Measurements from ENCODE around the gene ZNF662. TPM values are rescaled to one million over a fixed set of nuclear protein-coding genes. Genes with fewer than 3 reads are reported as not detected.
A peak's percentile ranks its signal among the peaks of the same experiment; 100 is the strongest.

Gene ZNF662
- total RNA-seq, 4 donors from 2014 or later, result 1.9 to 7.6 (median 2.8) TPM

- no peak overlapping the region for H3K4me3 ChIP-seq
- TF ChIP-seq CTCF (IDR thresholded peaks at IDR 0.05) (no peak), POLR2A (IDR thresholded peaks at IDR 0.05) (no peak)
- no peak for DNase-seq
- H3K27me3 ChIP-seq, result no peaks in the 10 kb centered on the region
- H3K36me3 ChIP-seq, result no peaks in the 10 kb centered on the region
- peaks cover 0 to 30% (median 0%) of the 10 kb centered on the region in 3 donors for H3K4me1 ChIP-seq
- intact Hi-C loops (cut with DNase I), result no loop called here
- no peak overlapping the region for H3K27ac ChIP-seq
- H3K9me3 ChIP-seq, result no peaks in the 10 kb centered on the region
These were observed 10.4 kb upstream of the ZNF662 start for GRCh38 chr3:42895580-42895868.

- Histone ChIP-seq H3K4me1 (peaks cover 0 to 30% (median 0%) of the 10 kb centered on the region in 3 donors), H3K4me3 (no peak overlapping the region), H3K27me3 (no peaks in the 10 kb centered on the region), H3K36me3 (no peaks in the 10 kb centered on the region), H3K9me3 (no peaks in the 10 kb centered on the region), H3K27ac (peak overlapping the region in 3 of 4 donors; percentile 55 to 80 (median 76))
- intact Hi-C loops (cut with DNase I), result no loop called here
- TF ChIP-seq CTCF (IDR thresholded peaks at IDR 0.05), result peak in 1 of 6 experiments; percentile 23
- no peak for TF ChIP-seq POLR2A (IDR thresholded peaks at IDR 0.05)
- DNase-seq, result no peak
These were observed 6.9 kb upstream of the ZNF662 start for GRCh38 chr3:42898896-42899675.

GRCh38 chr3:42900226-42901072, 5.5 kb upstream of the ZNF662 start:
- H3K27ac ChIP-seq, result peak overlapping the region; percentile 1 to 80 (median 66)
- DNase-seq, result no peak
- TF ChIP-seq POLR2A (IDR thresholded peaks at IDR 0.05) (no peak), CTCF (IDR thresholded peaks at IDR 0.05) (no peak)

GRCh38 chr3:42901073-42901415, 4.9 kb upstream of the ZNF662 start:
- H3K27me3 ChIP-seq, result peaks cover 0 to 7% (median 0%) of the 10 kb centered on the region in 4 donors
- TF ChIP-seq POLR2A (IDR thresholded peaks at IDR 0.05) (no peak), CTCF (IDR thresholded peaks at IDR 0.05) (no peak)
- H3K36me3 ChIP-seq, result no peaks in the 10 kb centered on the region
- H3K4me3 ChIP-seq, result no peak overlapping the region
- no peaks in the 10 kb centered on the region for H3K9me3 ChIP-seq
- intact Hi-C loops (cut with DNase I), result no loop called here
- 50 to 54% methylated on average over 3 of the region's 3 CpGs for WGBS, 2 donors
- H3K27ac ChIP-seq, result peak overlapping the region in 3 of 4 donors; percentile 55 to 80 (median 76)
- no peak for DNase-seq
- peaks cover 0 to 36% (median 3%) of the 10 kb centered on the region in 3 donors for H3K4me1 ChIP-seq

More at GRCh38 chr3:42900226-42901072, 5.5 kb upstream of the ZNF662 start:
- intact Hi-C loops (cut with DNase I), result no loop called here
- 69 to 73% methylated on average over 7 to 8 of the region's 8 CpGs for WGBS, 2 donors
- Histone ChIP-seq H3K9me3 (no peaks in the 10 kb centered on the region), H3K27me3 (peaks cover 0 to under 1% (median 0%) of the 10 kb centered on the region in 4 donors), H3K4me3 (no peak overlapping the region), H3K4me1 (peaks cover 0 to 30% (median 1%) of the 10 kb centered on the region in 3 donors), H3K36me3 (no peaks in the 10 kb centered on the region)

- H3K36me3 ChIP-seq, result no peaks in the 10 kb centered on the region
- H3K27me3 ChIP-seq, result peaks cover 0 to 10% (median 0%) of the 10 kb centered on the region in 4 donors
- no peak for DNase-seq
- H3K4me1 ChIP-seq, result peaks cover 0 to 48% (median 6%) of the 10 kb centered on the region in 3 donors
- intact Hi-C loops (cut with DNase I), result no loop called here
- TF ChIP-seq CTCF (IDR thresholded peaks at IDR 0.05) (no peak), POLR2A (IDR thresholded peaks at IDR 0.05) (no peak)
- H3K4me3 ChIP-seq, result no peak overlapping the region
- H3K9me3 ChIP-seq, result no peaks in the 10 kb centered on the region
- WGBS, 2 donors, result 88 to 96% methylated on average over 2 of the region's 2 CpGs
- H3K27ac ChIP-seq, result peak overlapping the region in 3 of 4 donors; percentile 40 to 80 (median 76)
These were observed 3.7 kb upstream of the ZNF662 start for GRCh38 chr3:42902257-42902656.

Measured in esophagus squamous epithelium (tissue), 5 donors.